ENCODE data around the gene UBE3B.
"Not testable (repeated sequence)": the region's sequence is repeated elsewhere in the genome, so short reads cannot be mapped to it uniquely, and the experiment has no call there.

UBE3B gene

GRCh38 chr12:109473006-109473405, 4.4 kb upstream of the UBE3B start:
- H3K4me2 ChIP-seq (ENCODE audit: low read length): no peak overlapping the region
- H3K36me3 ChIP-seq (ENCODE audit: insufficient read depth, low read length): peaks cover 9% of the 10 kb centered on the region; the same call in 1 of the 2 replicates
- no peak overlapping the region for H2AFZ ChIP-seq (ENCODE audit: low read length)
- no peak overlapping the region for H3K9ac ChIP-seq (ENCODE audit: low read length)
- no peaks in the 10 kb centered on the region for H3K27me3 ChIP-seq (ENCODE audit: insufficient read depth, low read length)
- no peaks in the 10 kb centered on the region for H3F3A ChIP-seq (ENCODE audit: insufficient read depth, low read length)
- no peak for TF ChIP-seq EZH2 (IDR thresholded peaks at IDR 0.05; ENCODE audit: borderline replicate concordance, low read length)
- TF ChIP-seq, protein P1, sequence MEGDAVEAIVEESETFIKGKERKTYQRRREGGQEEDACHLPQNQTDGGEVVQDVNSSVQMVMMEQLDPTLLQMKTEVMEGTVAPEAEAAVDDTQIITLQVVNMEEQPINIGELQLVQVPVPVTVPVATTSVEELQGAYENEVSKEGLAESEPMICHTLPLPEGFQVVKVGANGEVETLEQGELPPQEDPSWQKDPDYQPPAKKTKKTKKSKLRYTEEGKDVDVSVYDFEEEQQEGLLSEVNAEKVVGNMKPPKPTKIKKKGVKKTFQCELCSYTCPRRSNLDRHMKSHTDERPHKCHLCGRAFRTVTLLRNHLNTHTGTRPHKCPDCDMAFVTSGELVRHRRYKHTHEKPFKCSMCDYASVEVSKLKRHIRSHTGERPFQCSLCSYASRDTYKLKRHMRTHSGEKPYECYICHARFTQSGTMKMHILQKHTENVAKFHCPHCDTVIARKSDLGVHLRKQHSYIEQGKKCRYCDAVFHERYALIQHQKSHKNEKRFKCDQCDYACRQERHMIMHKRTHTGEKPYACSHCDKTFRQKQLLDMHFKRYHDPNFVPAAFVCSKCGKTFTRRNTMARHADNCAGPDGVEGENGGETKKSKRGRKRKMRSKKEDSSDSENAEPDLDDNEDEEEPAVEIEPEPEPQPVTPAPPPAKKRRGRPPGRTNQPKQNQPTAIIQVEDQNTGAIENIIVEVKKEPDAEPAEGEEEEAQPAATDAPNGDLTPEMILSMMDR (IDR thresholded peaks at IDR 0.05; ENCODE audit: low read length): no peak
- no peak overlapping the region for H3K27ac ChIP-seq (ENCODE audit: low read depth, low read length, poor library complexity, severe bottlenecking)
- H3K9me3 ChIP-seq (ENCODE audit: low read length): no peaks in the 10 kb centered on the region
- no peaks in the 10 kb centered on the region for H3K9me2 ChIP-seq (ENCODE audit: low read depth, low read length)
- peaks cover 10% of the 10 kb centered on the region for H3K4me1 ChIP-seq (ENCODE audit: insufficient read depth, low read length, severe bottlenecking)
- peaks cover 27% of the 10 kb centered on the region for H3K79me2 ChIP-seq (ENCODE audit: insufficient read depth, low read length)
- H4K20me1 ChIP-seq (ENCODE audit: insufficient read depth, low read length): no peaks in the 10 kb centered on the region
- H3K4me3 ChIP-seq (ENCODE audit: low read depth, low read length, poor library complexity, severe bottlenecking): no peak overlapping the region

DNA sequence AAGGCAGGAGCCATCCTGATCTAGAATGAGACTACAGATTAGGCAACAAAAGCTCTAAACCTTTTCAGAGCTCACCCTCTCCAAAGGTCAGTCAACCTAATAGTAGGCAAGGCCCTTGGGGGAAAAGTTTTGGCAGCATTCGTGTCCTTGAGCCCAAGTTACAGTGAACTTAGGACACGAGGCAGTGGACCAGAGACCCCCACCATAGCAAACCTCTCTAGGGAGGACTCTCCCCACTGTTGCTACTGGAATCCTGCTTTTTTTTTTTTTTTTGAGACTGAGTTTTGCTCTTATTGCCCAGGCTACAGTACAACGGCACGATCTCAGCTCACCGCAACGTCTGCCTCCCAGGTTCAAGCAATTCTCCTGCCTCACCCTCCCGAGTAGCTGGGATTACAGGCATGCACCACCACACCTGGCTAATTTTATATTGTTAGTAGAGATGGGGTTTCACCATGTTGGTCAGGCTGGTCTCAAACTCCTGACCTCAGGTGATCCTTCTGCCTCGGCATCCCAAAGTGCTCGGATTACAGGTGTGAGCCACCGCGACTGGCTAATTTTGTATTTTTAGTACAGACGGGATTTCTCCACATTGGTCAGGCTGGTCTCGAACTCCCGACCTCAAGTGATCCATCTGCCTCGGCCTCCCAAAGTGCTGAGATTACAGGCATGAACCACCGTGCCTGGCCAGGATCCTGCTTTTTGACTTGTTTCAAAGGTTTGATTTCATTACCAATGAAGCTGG, 3.7 kb upstream of the UBE3B start:
- peaks cover 17% of the 10 kb centered on the region for H3K4me1 ChIP-seq (ENCODE audit: insufficient read depth, low read length, severe bottlenecking)
- not testable (repeated sequence) for H3K9ac ChIP-seq (ENCODE audit: low read length); H3K36me3 ChIP-seq (ENCODE audit: insufficient read depth, low read length); H3K9me3 ChIP-seq (ENCODE audit: low read length); H3K9me2 ChIP-seq (ENCODE audit: low read depth, low read length); H3F3A ChIP-seq (ENCODE audit: insufficient read depth, low read length); H2AFZ ChIP-seq (ENCODE audit: low read length); H4K20me1 ChIP-seq (ENCODE audit: insufficient read depth, low read length); H3K27me3 ChIP-seq (ENCODE audit: insufficient read depth, low read length); H3K4me2 ChIP-seq (ENCODE audit: low read length); H3K4me3 ChIP-seq (ENCODE audit: low read depth, low read length, poor library complexity, severe bottlenecking); H3K27ac ChIP-seq (ENCODE audit: low read depth, low read length, poor library complexity, severe bottlenecking)
- peaks cover 31% of the 10 kb centered on the region for H3K79me2 ChIP-seq (ENCODE audit: insufficient read depth, low read length)

- H2AFZ ChIP-seq (ENCODE audit: low read length): no peak overlapping the region
- no peaks in the 10 kb centered on the region for H3F3A ChIP-seq (ENCODE audit: insufficient read depth, low read length)
- no peaks in the 10 kb centered on the region for H3K27me3 ChIP-seq (ENCODE audit: insufficient read depth, low read length)
- no peaks in the 10 kb centered on the region for H3K36me3 ChIP-seq (ENCODE audit: insufficient read depth, low read length)
- H3K9me2 ChIP-seq (ENCODE audit: low read depth, low read length): no peaks in the 10 kb centered on the region
- H3K9ac ChIP-seq (ENCODE audit: low read length): no peak overlapping the region
- peaks cover 18% of the 10 kb centered on the region for H3K4me1 ChIP-seq (ENCODE audit: insufficient read depth, low read length, severe bottlenecking)
- peaks cover 31% of the 10 kb centered on the region for H3K79me2 ChIP-seq (ENCODE audit: insufficient read depth, low read length)
- H3K9me3 ChIP-seq (ENCODE audit: low read length): no peaks in the 10 kb centered on the region
- H3K4me2 ChIP-seq (ENCODE audit: low read length): no peak overlapping the region
- no peaks in the 10 kb centered on the region for H4K20me1 ChIP-seq (ENCODE audit: insufficient read depth, low read length)
- TF ChIP-seq, protein P1 (IDR thresholded peaks at IDR 0.05; ENCODE audit: low read length): no peak
- no peak for TF ChIP-seq EZH2 (IDR thresholded peaks at IDR 0.05; ENCODE audit: borderline replicate concordance, low read length)
- H3K4me3 ChIP-seq (ENCODE audit: low read depth, low read length, poor library complexity, severe bottlenecking): no peak overlapping the region
- H3K27ac ChIP-seq (ENCODE audit: low read depth, low read length, poor library complexity, severe bottlenecking): no peak overlapping the region
Measured at GRCh38 chr12:109475121-109475520, 2.3 kb upstream of the UBE3B start.

Measured in OCI-LY1 (cell line).